ENCODE measurements around the gene SULT1A2. TPM values are rescaled to one million over a fixed set of nuclear protein-coding genes. Genes with fewer than 3 reads are reported as not detected.

Gene SULT1A2
- total and polyA plus RNA-seq, 2 donors from 2014 or later: 1.1 to 13.3 TPM

DNA sequence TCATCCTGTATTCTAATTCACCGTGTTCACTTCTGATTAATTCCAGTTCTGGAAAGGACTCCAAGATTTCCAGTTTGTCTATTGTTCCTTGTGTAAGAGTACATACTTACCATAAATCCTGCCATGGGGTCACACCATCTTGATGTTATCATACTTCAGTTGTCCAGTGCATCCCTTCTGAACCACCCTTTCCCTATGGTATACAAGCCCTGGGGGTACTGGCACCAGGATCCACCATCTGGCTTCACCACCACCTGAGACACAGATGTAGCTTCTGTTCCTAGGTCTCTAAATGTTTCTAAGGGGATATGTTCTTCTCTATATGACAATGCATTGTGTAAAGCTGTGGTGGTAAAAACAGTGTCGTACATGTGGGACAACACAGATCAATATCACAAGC, 21.9 kb downstream of the SULT1A2 start:
- FAIRE-seq (no peak), DNase-seq (no peak)
- H3K4me1 ChIP-seq (ENCODE audit: control insufficient read depth in 2 of 3, insufficient read depth in 2 of 3, low read depth in 1 of 3, low read length in 3 of 3): peaks cover 0 to 11% (median 2%) of the 10 kb centered on the region in 3 donors
- H3K9me3 ChIP-seq (ENCODE audit: control insufficient read depth in 2 of 3, insufficient read depth in 1 of 3, low read length in 3 of 3): no peaks in the 10 kb centered on the region
- H3K27ac ChIP-seq (ENCODE audit: low read depth in 2 of 2, low read length in 2 of 2): no peak overlapping the region
- no peak overlapping the region for H3K9ac ChIP-seq (ENCODE audit: low read length in 3 of 3)
- no peak overlapping the region for H3K4me3 ChIP-seq (ENCODE audit: low read length in 3 of 3)
- no peaks in the 10 kb centered on the region for H3K27me3 ChIP-seq (ENCODE audit: control insufficient read depth, insufficient read depth, low read length)
- intact Hi-C loops (cut with DNase I): no loop called here
- TF ChIP-seq, protein P1, sequence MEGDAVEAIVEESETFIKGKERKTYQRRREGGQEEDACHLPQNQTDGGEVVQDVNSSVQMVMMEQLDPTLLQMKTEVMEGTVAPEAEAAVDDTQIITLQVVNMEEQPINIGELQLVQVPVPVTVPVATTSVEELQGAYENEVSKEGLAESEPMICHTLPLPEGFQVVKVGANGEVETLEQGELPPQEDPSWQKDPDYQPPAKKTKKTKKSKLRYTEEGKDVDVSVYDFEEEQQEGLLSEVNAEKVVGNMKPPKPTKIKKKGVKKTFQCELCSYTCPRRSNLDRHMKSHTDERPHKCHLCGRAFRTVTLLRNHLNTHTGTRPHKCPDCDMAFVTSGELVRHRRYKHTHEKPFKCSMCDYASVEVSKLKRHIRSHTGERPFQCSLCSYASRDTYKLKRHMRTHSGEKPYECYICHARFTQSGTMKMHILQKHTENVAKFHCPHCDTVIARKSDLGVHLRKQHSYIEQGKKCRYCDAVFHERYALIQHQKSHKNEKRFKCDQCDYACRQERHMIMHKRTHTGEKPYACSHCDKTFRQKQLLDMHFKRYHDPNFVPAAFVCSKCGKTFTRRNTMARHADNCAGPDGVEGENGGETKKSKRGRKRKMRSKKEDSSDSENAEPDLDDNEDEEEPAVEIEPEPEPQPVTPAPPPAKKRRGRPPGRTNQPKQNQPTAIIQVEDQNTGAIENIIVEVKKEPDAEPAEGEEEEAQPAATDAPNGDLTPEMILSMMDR (IDR thresholded peaks at IDR 0.05; ENCODE audit: borderline replicate concordance, extremely low read depth, insufficient read depth): no peak
- H3K36me3 ChIP-seq (ENCODE audit: control insufficient read depth in 2 of 3, insufficient read depth in 3 of 3, low read length in 3 of 3): no peaks in the 10 kb centered on the region

DNA sequence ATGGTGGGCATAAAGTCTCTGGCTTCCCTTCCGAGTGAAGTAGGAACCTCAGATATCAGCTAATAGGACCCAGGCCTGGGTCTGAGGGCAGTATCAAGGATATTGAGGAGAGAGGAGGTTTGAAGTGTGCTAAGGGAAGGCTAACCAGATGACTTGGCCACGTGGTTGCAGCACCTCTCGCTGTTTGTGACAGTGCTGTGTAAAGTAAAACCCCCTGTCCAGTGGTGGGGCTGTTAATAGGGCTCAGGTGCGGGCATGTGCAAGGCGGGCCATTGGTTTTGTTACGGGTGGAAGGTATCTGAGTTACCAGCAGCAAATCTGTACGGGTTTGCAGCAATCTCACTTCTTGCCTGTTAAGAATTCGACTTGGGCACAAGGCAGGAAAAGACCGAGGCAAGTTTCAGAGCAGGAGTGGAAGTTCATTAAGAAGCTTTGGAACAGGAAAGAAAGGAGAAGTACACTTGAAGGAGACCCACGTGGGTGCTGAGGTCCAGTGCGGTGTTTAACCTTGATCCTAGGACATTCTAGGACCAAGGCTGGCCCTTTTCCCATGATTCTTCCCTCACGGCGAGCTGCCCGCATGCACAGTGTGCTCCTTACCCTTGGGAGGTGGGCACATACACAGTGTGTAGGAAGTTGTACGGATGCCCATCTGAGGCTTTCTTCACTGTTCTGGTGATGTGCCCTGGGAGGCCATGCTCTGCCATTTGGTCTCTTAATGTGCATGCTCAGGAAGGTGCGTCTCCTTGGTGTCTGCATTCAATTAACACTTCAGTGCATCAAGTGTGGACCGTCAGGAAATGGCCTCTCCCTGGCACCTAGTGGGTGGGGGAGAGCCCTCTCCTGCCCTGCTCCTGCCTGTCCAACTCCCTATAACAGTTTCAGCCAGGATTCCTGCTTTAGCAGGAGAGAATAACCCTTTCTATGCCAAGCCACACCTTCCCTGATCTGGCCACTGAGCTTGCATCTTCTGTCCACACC, 22.8 kb downstream of the SULT1A2 start:
- no peaks in the 10 kb centered on the region for H3K36me3 ChIP-seq (ENCODE audit: control insufficient read depth in 2 of 3, insufficient read depth in 3 of 3, low read length in 3 of 3)
- TF ChIP-seq, protein P1 (IDR thresholded peaks at IDR 0.05; ENCODE audit: borderline replicate concordance, extremely low read depth, insufficient read depth): no peak
- intact Hi-C loops (cut with DNase I): no loop called here
- no peaks in the 10 kb centered on the region for H3K27me3 ChIP-seq (ENCODE audit: control insufficient read depth, insufficient read depth, low read length)
- H3K27ac ChIP-seq (ENCODE audit: low read depth in 2 of 2, low read length in 2 of 2): peak overlapping the region in 1 of 2 donors; percentile 38
- H3K4me1 ChIP-seq (ENCODE audit: control insufficient read depth in 2 of 3, insufficient read depth in 2 of 3, low read depth in 1 of 3, low read length in 3 of 3): peaks cover 0 to 11% (median 2%) of the 10 kb centered on the region in 3 donors
- no peak overlapping the region for H3K9ac ChIP-seq (ENCODE audit: low read length in 3 of 3)
- H3K4me3 ChIP-seq (ENCODE audit: low read length in 3 of 3): no peak overlapping the region
- H3K9me3 ChIP-seq (ENCODE audit: control insufficient read depth in 2 of 3, insufficient read depth in 1 of 3, low read length in 3 of 3): no peaks in the 10 kb centered on the region
- peak in 1 of 5 donors; percentile 30 for DNase-seq
- no peak for FAIRE-seq

DNA sequence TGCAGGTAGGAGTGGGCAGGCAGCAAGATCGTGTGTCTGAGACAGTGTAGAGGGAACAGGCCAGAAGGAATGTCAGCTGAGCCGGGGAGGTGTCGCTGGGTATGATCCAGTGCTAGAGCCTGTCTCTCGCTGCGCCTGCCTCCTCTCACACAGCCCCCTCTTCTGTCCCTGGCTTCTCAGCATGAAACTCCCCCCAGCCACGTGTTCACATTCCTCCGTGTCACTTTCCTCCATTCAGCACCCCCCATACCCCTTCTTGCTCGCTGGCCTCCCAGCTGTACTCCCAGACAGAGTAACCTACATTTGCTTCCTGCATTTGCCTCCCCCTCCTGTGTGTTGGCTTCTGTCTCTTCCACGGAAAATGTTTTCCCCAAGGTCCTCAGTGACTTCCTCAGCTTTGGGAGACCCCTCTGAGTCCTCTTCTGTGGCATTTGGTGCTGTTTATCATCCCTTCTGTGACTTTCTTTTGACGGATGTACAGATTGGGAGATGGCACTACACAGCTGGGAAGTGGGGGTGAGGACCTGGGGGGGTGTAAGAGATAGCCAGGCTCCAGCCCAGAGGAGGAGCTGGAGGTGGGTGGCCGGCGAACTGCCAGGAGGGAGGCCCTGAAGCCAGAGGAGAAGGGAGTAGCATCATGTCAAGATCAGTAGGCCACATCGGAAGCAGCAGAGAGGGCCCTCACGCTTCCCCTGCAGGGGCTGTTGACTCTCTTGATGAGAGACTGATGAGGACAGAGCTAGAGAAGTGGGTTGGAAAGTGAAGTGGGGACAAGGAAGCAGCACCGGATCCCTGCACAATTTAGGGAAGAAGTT, 23.9 kb downstream of the SULT1A2 start:
- no peaks in the 10 kb centered on the region for H3K27me3 ChIP-seq (ENCODE audit: control insufficient read depth, insufficient read depth, low read length)
- peak overlapping the region; percentile 11 to 28 for H3K27ac ChIP-seq (ENCODE audit: low read depth in 2 of 2, low read length in 2 of 2)
- H3K9ac ChIP-seq (ENCODE audit: low read length in 3 of 3): peak overlapping the region in 2 of 3 donors; percentile 13 to 19
- DNase-seq: peak; percentile 80 to 95 (median 87)
- TF ChIP-seq, protein P1 (IDR thresholded peaks at IDR 0.05; ENCODE audit: borderline replicate concordance, extremely low read depth, insufficient read depth): no peak
- H3K4me3 ChIP-seq (ENCODE audit: low read length in 3 of 3): peak overlapping the region in 1 of 3 donors; percentile 21
- no peaks in the 10 kb centered on the region for H3K9me3 ChIP-seq (ENCODE audit: control insufficient read depth in 2 of 3, insufficient read depth in 1 of 3, low read length in 3 of 3)
- H3K36me3 ChIP-seq (ENCODE audit: control insufficient read depth in 2 of 3, insufficient read depth in 3 of 3, low read length in 3 of 3): no peaks in the 10 kb centered on the region
- H3K4me1 ChIP-seq (ENCODE audit: control insufficient read depth in 2 of 3, insufficient read depth in 2 of 3, low read depth in 1 of 3, low read length in 3 of 3): peaks cover 0 to 11% (median 2%) of the 10 kb centered on the region in 3 donors
- intact Hi-C loops (cut with DNase I): no loop called here
- FAIRE-seq: no peak
